Endothelial cell of umbilical vein (primary cell): ENCODE measurements around the gene PARM1. TPM values are rescaled to one million over a fixed set of nuclear protein-coding genes. Genes with fewer than 3 reads are reported as not detected.

ENCODE experiments used
- BruUV-seq: library from RNA; stranded (reverse); fragments of 400-500 nt; replicated peaks from 2 replicates; lab custom pipeline; 2021; lab: Mats Ljungman, UMichigan
- CTCF ChIA-PET: fragments of 300-600, 350-600 bp; sonication (Branson Sonifier 250); formaldehyde crosslinking; loops from one replicate; lab custom pipeline; 2021; ENCODE audit warnings: antibody characterized with exemption, inconsistent platforms; lab: Charles Lee
- POLR2A ChIA-PET: fragments of 300-600, 350-600 bp; sonication (Branson Sonifier 250); formaldehyde crosslinking; loops from one replicate; lab custom pipeline; 2021; ENCODE audit warnings: antibody characterized with exemption, inconsistent platforms; lab: Charles Lee
- DNase-seq: peaks from one replicate; pipeline ENCODE4 v3.0.0-alpha.2; 2011; ENCODE audit warnings: low read depth, low spot score
- FAIRE-seq: peaks from 2 replicates; lab custom pipeline; 2011; peaks lifted over from hg19 to GRCh38; lab: Jason Lieb, UNC
- H2AFZ ChIP-seq: 2 replicates; pipeline ENCODE4 v1.6.0; 2012; ENCODE audit warnings: low read depth, low read length, control low read depth, inconsistent platforms
- H3K27ac ChIP-seq: 2 replicates; pipeline ENCODE4 v1.5.1; 2011; ENCODE audit warnings: low read depth, mild to moderate bottlenecking, control low read depth, low read length, moderate library complexity; ENCODE audit not compliant: insufficient read depth
- H3K27me3 ChIP-seq, 2 experiments: 2 replicates each; pipeline versions ENCODE4 v1.6.0 to v1.6.1; 2011; ENCODE audit warnings: low read length in 2 of 2, mixed read lengths in 1 of 2; ENCODE audit not compliant: control insufficient read depth in 2 of 2, insufficient read depth in 2 of 2
- H3K36me3 ChIP-seq, 2 experiments: 2 replicates in 1 of 2; 3 replicates in 1 of 2; pipeline ENCODE4 v1.5.1; 2011; ENCODE audit warnings: low read length in 2 of 2, mild to moderate bottlenecking in 1 of 2, moderate library complexity in 1 of 2; ENCODE audit not compliant: control insufficient read depth in 2 of 2, insufficient read depth in 2 of 2; ENCODE audit errors: extremely low read depth in 1 of 2
- H3K4me1 ChIP-seq: 3 replicates; pipeline ENCODE4 v1.5.1; 2011; ENCODE audit warnings: mild to moderate bottlenecking, low read length; ENCODE audit not compliant: control insufficient read depth, insufficient read depth; ENCODE audit errors: extremely low read depth
- H3K4me2 ChIP-seq: 2 replicates; pipeline ENCODE4 v1.6.1; 2011; ENCODE audit warnings: low read length, control low read depth, mixed read lengths; ENCODE audit not compliant: insufficient read depth
- H3K4me3 ChIP-seq, 3 experiments: fragments of 200-600 bp in 1 of 3; sonication (generic), shearing (Covaris generic) in 1 of 3; replicated peaks in 1 of 3; 2 replicates each; pipeline ENCODE4 v1.5.1; 2011 to 2016; ENCODE audit warnings: control low read depth in 3 of 3, low read length in 3 of 3, mild to moderate bottlenecking in 2 of 3, inconsistent platforms in 1 of 3, low read depth in 1 of 3, moderate library complexity in 1 of 3; ENCODE audit not compliant: insufficient read depth in 1 of 3
- H3K79me2 ChIP-seq: 2 replicates; pipeline ENCODE4 v1.6.0; 2012; ENCODE audit warnings: low read length, inconsistent platforms; ENCODE audit not compliant: control insufficient read depth, insufficient read depth
- H3K9ac ChIP-seq: replicated peaks from 2 replicates; pipeline ENCODE3; 2011; ENCODE audit warnings: low read length, control low read depth; ENCODE audit not compliant: insufficient read depth; ENCODE audit errors: extremely low read depth
- H3K9me1 ChIP-seq: replicated peaks from 3 replicates; pipeline ENCODE4 v1.6.0; 2011; ENCODE audit warnings: mild to moderate bottlenecking, low read length; ENCODE audit not compliant: control insufficient read depth, insufficient read depth; ENCODE audit errors: extremely low read depth
- H3K9me3 ChIP-seq: replicated peaks from 2 replicates; pipeline ENCODE4 v1.5.1; 2012; ENCODE audit warnings: low read length, inconsistent platforms; ENCODE audit not compliant: control insufficient read depth, insufficient read depth
- H4K20me1 ChIP-seq: replicated peaks from 2 replicates; pipeline ENCODE3; 2011; ENCODE audit warnings: mild to moderate bottlenecking, low read length; ENCODE audit not compliant: control insufficient read depth, insufficient read depth; ENCODE audit errors: extremely low read depth
- EZH2 ChIP-seq: IDR thresholded peaks from 2 replicates; pipeline ENCODE4 v1.6.1; 2012; ENCODE audit warnings: borderline replicate concordance, low read depth, mild to moderate bottlenecking, moderate library complexity, low read length, inconsistent platforms; ENCODE audit not compliant: severe bottlenecking
- GATA2 ChIP-seq: IDR thresholded peaks from 2 replicates; pipeline ENCODE4 v1.7.0; 2011; ENCODE audit warnings: low read depth, mild to moderate bottlenecking, moderate library complexity, mixed read lengths, low read length; ENCODE audit not compliant: insufficient read length, insufficient read depth
- JUN ChIP-seq: IDR thresholded peaks from 2 replicates; pipeline ENCODE4 v1.6.1; 2011; ENCODE audit warnings: borderline replicate concordance, low read depth; ENCODE audit not compliant: insufficient read length, insufficient read depth
- MAX ChIP-seq: IDR thresholded peaks from 2 replicates; pipeline ENCODE4 v1.6.1; 2011; ENCODE audit not compliant: insufficient read depth, insufficient read length
- MYC ChIP-seq: IDR thresholded peaks from one replicate; pipeline ENCODE4 v1.6.1; 2011; ENCODE audit warnings: mild to moderate bottlenecking, low read depth, low read length
- POLR2A ChIP-seq: IDR thresholded peaks from 2 replicates; pipeline ENCODE4 v1.6.1; 2012; ENCODE audit warnings: low read depth, mild to moderate bottlenecking, control low read depth, low read length
- POLR2AphosphoS5 ChIP-seq: IDR thresholded peaks from 2 replicates; pipeline ENCODE4 v1.6.1; 2012; ENCODE audit warnings: low read depth, mild to moderate bottlenecking, control low read depth, low read length, moderate library complexity; ENCODE audit not compliant: insufficient read depth
- dilution Hi-C: fragments of 300-500 bp; cut with MboI; formaldehyde crosslinking; loops from one replicate; pipeline ENCODE4 v1.15.0; 2019; ENCODE audit warnings: low sequenced_read_pairs; ENCODE audit not compliant: extremely low pct_ligation_motif_present
- intact Hi-C: fragments of 100-400 bp; cut with micrococcal nuclease; formaldehyde crosslinking; loops from one replicate; pipeline ENCODE4 v1.10.0; 2022
- polyA plus RNA-seq, 4 experiments: library from polyadenylated mRNA; depleted of rRNA in 3 of 4; stranded (reverse) in 3 of 4; unstranded in 1 of 4; fragments of >200 nt; gene quantifications; 2 replicates each; pipeline versions ENCODE4 v1.2.1 to v1.2.3, GENCODE V29; 2011 to 2012; ENCODE audit warnings: missing spikeins in 1 of 4
- total RNA-seq: library from RNA; stranded (reverse); gene quantifications from 2 replicates; pipeline ENCODE4 v1.2.3, GENCODE V29; 2021
- TF ChIP-seq, protein P1 (sequence below), 2 donors: IDR thresholded peaks; 1 replicate in 1 of 2; 2 replicates in 1 of 2; pipeline ENCODE4 v1.5.1; 2011; ENCODE audit warnings: low read length in 2 of 2, mild to moderate bottlenecking in 2 of 2, moderate library complexity in 2 of 2, control low read depth in 1 of 2, inconsistent platforms in 1 of 2, low read depth in 1 of 2; ENCODE audit not compliant: insufficient read depth in 1 of 2; ENCODE audit errors: extremely low read depth in 1 of 2

PARM1 gene
- total and polyA plus RNA-seq, 2 donors (not counting 3 experiments of a cell fraction or from before 2014, with no cell fraction given): 0.01 TPM; not detected in 1

DNA sequence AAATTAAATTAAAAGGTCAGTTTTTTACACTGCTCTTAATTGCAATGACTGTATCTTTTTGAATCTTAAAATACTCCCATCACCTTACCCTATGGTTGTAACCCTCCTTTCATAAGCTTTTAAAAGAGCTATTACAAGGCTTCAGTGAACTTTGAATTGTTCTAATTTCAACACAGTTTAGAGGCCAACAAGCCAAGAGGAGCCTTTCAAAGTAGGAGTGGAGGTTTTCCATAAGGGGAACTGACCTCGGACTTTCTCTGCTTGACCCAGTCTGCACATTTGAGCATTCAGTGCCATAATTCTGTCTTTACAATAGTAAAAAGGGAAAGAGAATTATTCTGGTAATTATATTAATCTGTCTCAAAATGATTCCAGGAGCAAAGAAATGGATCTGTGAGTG, 98.9 kb downstream of the PARM1 start:
- Histone ChIP-seq H4K20me1 (no peaks in the 10 kb centered on the region), H3K36me3 (no peaks in the 10 kb centered on the region), H3K27me3 (no peaks in the 10 kb centered on the region), H3K4me1 (no peaks in the 10 kb centered on the region), H3K27ac (no peak overlapping the region), H2AFZ (no peak overlapping the region), H3K79me2 (no peaks in the 10 kb centered on the region), H3K9ac (no peak overlapping the region), H3K9me3 (no peaks in the 10 kb centered on the region), H3K9me1 (no peaks in the 10 kb centered on the region), H3K4me2 (no peak overlapping the region), H3K4me3 (no peak overlapping the region)
- CTCF ChIA-PET: no interaction called here
- intact Hi-C loops: no loop called here
- POLR2A ChIA-PET: no interaction called here
- no TSS peak for BruUV-seq
- no peak for FAIRE-seq
- DNase-seq: no peak
- dilution Hi-C loops: no loop called here
- TF ChIP-seq JUN: no peak
- TF ChIP-seq MYC: no peak
- TF ChIP-seq POLR2A: no peak
- no peak for TF ChIP-seq GATA2
- no peak for TF ChIP-seq MAX

GRCh38 chr4:75034523-75034922, 101.6 kb downstream of the PARM1 start:
- intact Hi-C loops (no loop called here), dilution Hi-C loops (no loop called here)
- Histone ChIP-seq H3K4me2 (no peak overlapping the region), H3K9me3 (no peaks in the 10 kb centered on the region), H3K4me3 (no peak overlapping the region), H3K9me1 (no peaks in the 10 kb centered on the region), H3K36me3 (no peaks in the 10 kb centered on the region), H3K27me3 (no peaks in the 10 kb centered on the region), H3K79me2 (no peaks in the 10 kb centered on the region), H4K20me1 (no peaks in the 10 kb centered on the region), H3K27ac (no peak overlapping the region), H3K9ac (no peak overlapping the region), H2AFZ (no peak overlapping the region), H3K4me1 (no peaks in the 10 kb centered on the region)
- DNase-seq: no peak
- TF ChIP-seq, protein P1, sequence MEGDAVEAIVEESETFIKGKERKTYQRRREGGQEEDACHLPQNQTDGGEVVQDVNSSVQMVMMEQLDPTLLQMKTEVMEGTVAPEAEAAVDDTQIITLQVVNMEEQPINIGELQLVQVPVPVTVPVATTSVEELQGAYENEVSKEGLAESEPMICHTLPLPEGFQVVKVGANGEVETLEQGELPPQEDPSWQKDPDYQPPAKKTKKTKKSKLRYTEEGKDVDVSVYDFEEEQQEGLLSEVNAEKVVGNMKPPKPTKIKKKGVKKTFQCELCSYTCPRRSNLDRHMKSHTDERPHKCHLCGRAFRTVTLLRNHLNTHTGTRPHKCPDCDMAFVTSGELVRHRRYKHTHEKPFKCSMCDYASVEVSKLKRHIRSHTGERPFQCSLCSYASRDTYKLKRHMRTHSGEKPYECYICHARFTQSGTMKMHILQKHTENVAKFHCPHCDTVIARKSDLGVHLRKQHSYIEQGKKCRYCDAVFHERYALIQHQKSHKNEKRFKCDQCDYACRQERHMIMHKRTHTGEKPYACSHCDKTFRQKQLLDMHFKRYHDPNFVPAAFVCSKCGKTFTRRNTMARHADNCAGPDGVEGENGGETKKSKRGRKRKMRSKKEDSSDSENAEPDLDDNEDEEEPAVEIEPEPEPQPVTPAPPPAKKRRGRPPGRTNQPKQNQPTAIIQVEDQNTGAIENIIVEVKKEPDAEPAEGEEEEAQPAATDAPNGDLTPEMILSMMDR (IDR thresholded peaks at IDR 0.05; ENCODE audit: extremely low read depth in 1 of 2, insufficient read depth in 1 of 2, low read depth in 1 of 2, low read length in 2 of 2): no peak
- TF ChIP-seq POLR2AphosphoS5 (no peak), EZH2 (no peak)
- ChIA-PET CTCF (no interaction called here), POLR2A (no interaction called here)
- no peak for FAIRE-seq
- BruUV-seq: no TSS peak
